ENCODE results near the gene CFAP77.

Gene CFAP77

DNA sequence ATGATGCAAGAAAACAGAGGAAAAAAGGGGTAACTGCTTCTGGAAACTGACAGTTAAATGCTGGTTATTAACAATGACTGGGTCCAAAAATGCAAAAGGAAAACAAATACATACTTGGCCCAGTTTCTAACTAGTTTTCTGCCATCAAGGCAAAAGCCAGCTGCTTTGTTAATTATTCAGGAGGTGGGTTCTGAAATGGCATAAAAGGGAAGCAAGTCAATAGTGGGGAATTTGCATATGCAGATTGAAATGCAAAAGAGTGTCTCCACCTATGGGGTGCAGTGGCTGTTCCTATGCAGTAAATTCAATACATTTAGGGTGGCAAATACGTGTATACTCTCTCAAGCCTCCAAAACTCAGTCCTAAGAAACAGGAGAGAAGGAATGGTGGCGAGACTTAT is 205.8 kb downstream of the CFAP77 start:
- H4K20me1 ChIP-seq (ENCODE audit: low read depth, low read length) = no peaks in the 10 kb centered on the region
- H3K27ac ChIP-seq (ENCODE audit: low read depth, low read length) = no peak overlapping the region

DNA sequence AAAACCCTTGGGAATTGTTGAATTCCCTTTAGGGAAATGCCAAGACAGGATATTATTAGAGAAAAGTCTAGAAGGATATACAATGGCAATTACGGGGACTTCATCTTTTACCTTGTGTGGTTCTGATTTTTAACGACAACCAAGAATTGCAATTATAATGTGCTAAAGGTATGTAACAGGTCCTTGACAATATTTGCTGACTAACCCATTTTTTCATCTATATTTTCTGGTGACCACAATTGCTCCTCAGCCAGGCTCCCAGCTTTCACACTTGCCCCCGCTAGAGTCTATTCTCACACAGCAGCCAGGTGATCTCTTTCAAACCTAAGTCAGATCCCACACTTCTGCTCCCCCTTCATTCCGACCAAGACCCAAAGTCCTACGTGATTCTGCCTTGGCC is 206.7 kb downstream of the CFAP77 start:
- peaks cover 3% of the 10 kb centered on the region; the same call in 1 of the 2 replicates for H3K36me3 ChIP-seq (ENCODE audit: low read length)
- no peaks in the 10 kb centered on the region for H4K20me1 ChIP-seq (ENCODE audit: low read depth, low read length)
- no peak overlapping the region for H3K27ac ChIP-seq (ENCODE audit: low read depth, low read length)
- H3K4me2 ChIP-seq (ENCODE audit: low read depth, low read length, poor library complexity, severe bottlenecking) = no peak overlapping the region
- no peaks in the 10 kb centered on the region for H3K27me3 ChIP-seq (ENCODE audit: low read length)
- no peak overlapping the region for H2AFZ ChIP-seq (ENCODE audit: low read depth, low read length, severe bottlenecking)
- no peaks in the 10 kb centered on the region for H3K79me2 ChIP-seq (ENCODE audit: insufficient read depth, low read length)
- no peaks in the 10 kb centered on the region for H3F3A ChIP-seq (ENCODE audit: insufficient read depth)
- no peaks in the 10 kb centered on the region for H3K9me2 ChIP-seq (replicated peaks; ENCODE audit: insufficient read depth, low read length)
- no peak overlapping the region for H3K4me3 ChIP-seq (ENCODE audit: insufficient read depth, low read length, poor library complexity, severe bottlenecking)
- H3K9me3 ChIP-seq (ENCODE audit: insufficient read depth, low read length) = no peaks in the 10 kb centered on the region
- no peak overlapping the region for H3K9ac ChIP-seq (ENCODE audit: low read length)
- TF ChIP-seq EZH2phosphoT487 (conservative IDR thresholded peaks at IDR 0.05; ENCODE audit: low read length) = no peak
- TF ChIP-seq, protein P1, sequence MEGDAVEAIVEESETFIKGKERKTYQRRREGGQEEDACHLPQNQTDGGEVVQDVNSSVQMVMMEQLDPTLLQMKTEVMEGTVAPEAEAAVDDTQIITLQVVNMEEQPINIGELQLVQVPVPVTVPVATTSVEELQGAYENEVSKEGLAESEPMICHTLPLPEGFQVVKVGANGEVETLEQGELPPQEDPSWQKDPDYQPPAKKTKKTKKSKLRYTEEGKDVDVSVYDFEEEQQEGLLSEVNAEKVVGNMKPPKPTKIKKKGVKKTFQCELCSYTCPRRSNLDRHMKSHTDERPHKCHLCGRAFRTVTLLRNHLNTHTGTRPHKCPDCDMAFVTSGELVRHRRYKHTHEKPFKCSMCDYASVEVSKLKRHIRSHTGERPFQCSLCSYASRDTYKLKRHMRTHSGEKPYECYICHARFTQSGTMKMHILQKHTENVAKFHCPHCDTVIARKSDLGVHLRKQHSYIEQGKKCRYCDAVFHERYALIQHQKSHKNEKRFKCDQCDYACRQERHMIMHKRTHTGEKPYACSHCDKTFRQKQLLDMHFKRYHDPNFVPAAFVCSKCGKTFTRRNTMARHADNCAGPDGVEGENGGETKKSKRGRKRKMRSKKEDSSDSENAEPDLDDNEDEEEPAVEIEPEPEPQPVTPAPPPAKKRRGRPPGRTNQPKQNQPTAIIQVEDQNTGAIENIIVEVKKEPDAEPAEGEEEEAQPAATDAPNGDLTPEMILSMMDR (IDR thresholded peaks at IDR 0.05; ENCODE audit: insufficient read depth, low read length, poor library complexity, severe bottlenecking) = no peak

More for the DNA sequence above, 205.8 kb downstream of the CFAP77 start:
- H3K27me3 ChIP-seq (ENCODE audit: low read length) = no peaks in the 10 kb centered on the region
- no peak overlapping the region for H3K4me2 ChIP-seq (ENCODE audit: low read depth, low read length, poor library complexity, severe bottlenecking)
- H3K36me3 ChIP-seq (ENCODE audit: low read length) = no peaks in the 10 kb centered on the region; the same call in 1 of the 2 replicates
- no peak overlapping the region for H3K4me3 ChIP-seq (ENCODE audit: insufficient read depth, low read length, poor library complexity, severe bottlenecking)
- no peaks in the 10 kb centered on the region for H3F3A ChIP-seq (ENCODE audit: insufficient read depth)
- H3K79me2 ChIP-seq (ENCODE audit: insufficient read depth, low read length) = no peaks in the 10 kb centered on the region
- no peaks in the 10 kb centered on the region for H3K9me2 ChIP-seq (replicated peaks; ENCODE audit: insufficient read depth, low read length)
- no peak overlapping the region for H2AFZ ChIP-seq (ENCODE audit: low read depth, low read length, severe bottlenecking)
- H3K9me3 ChIP-seq (ENCODE audit: insufficient read depth, low read length) = no peaks in the 10 kb centered on the region
- H3K9ac ChIP-seq (ENCODE audit: low read length) = no peak overlapping the region
- TF ChIP-seq EZH2phosphoT487 (conservative IDR thresholded peaks at IDR 0.05; ENCODE audit: low read length) = no peak
- TF ChIP-seq, protein P1 (IDR thresholded peaks at IDR 0.05; ENCODE audit: insufficient read depth, low read length, poor library complexity, severe bottlenecking) = no peak

DNA sequence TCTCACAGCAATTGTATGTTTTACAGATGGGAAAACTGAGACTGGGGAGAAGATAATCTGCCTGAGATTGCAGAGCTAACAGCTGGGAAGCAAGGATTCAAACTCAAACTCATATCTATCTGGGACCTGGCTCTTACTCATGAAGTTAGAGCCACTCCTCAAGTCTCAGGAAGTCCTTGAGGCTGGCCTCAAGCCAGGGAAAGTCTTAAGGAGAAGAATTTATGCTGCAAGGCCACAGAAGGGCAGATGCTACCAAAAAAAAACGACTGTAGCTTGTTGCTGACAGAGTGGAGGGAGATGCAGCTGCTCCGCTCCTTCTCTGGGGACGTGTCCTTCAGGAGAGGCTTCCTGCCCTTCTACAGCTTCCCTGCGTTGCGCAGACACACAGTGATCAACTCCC is 212.1 kb downstream of the CFAP77 start:
- Histone ChIP-seq H3K79me2 (ENCODE audit: insufficient read depth, low read length) (no peaks in the 10 kb centered on the region), H3K9me3 (ENCODE audit: insufficient read depth, low read length) (no peaks in the 10 kb centered on the region), H3K4me3 (ENCODE audit: insufficient read depth, low read length, poor library complexity, severe bottlenecking) (no peak overlapping the region), H2AFZ (ENCODE audit: low read depth, low read length, severe bottlenecking) (no peak overlapping the region), H3F3A (ENCODE audit: insufficient read depth) (no peaks in the 10 kb centered on the region), H3K27ac (ENCODE audit: low read depth, low read length) (no peak overlapping the region), H3K27me3 (ENCODE audit: low read length) (no peaks in the 10 kb centered on the region), H3K36me3 (ENCODE audit: low read length) (peaks cover 3% of the 10 kb centered on the region; the same call in 1 of the 2 replicates), H4K20me1 (ENCODE audit: low read depth, low read length) (no peaks in the 10 kb centered on the region), H3K4me2 (ENCODE audit: low read depth, low read length, poor library complexity, severe bottlenecking) (no peak overlapping the region), H3K9ac (ENCODE audit: low read length) (no peak overlapping the region), H3K9me2 (replicated peaks; ENCODE audit: insufficient read depth, low read length) (no peaks in the 10 kb centered on the region)
- TF ChIP-seq, protein P1 (IDR thresholded peaks at IDR 0.05; ENCODE audit: insufficient read depth, low read length, poor library complexity, severe bottlenecking) = no peak
- TF ChIP-seq EZH2phosphoT487 (conservative IDR thresholded peaks at IDR 0.05; ENCODE audit: low read length) = no peak

All from SU-DHL-6 (cell line).